ENCODE results near the gene EIF3K. TPM values are rescaled to one million over a fixed set of nuclear protein-coding genes. Genes with fewer than 3 reads are reported as not detected.

EIF3K gene
- total and polyA plus RNA-seq, 2 of the 13 experiments (the other 11 are each of a cell fraction or from before 2014, with no cell fraction given), result 179 to 258 TPM

- TF ChIP-seq PREB (CRISPR knock-in tag; IDR thresholded peaks at IDR 0.05) (no peak), TBP (CRISPR knock-in tag; IDR thresholded peaks at IDR 0.05) (no peak), TFDP2 (CRISPR knock-in tag; IDR thresholded peaks at IDR 0.05) (peak; percentile 49), ZNF350 (CRISPR knock-in tag; IDR thresholded peaks at IDR 0.05; ENCODE audit: borderline replicate concordance, low read depth) (no peak), ZFP37 (CRISPR knock-in tag; IDR thresholded peaks at IDR 0.05; ENCODE audit: borderline replicate concordance) (no peak), SOX6 (IDR thresholded peaks at IDR 0.05) (no peak), SOX6 (CRISPR knock-in tag; IDR thresholded peaks at IDR 0.05) (peak; percentile 64; the same call in 1 of the 2 replicates), ZNF33B (CRISPR knock-in tag; IDR thresholded peaks at IDR 0.05) (peak; percentile 52; the same call in 1 of the 2 replicates), ZNF274 (CRISPR knock-in tag; IDR thresholded peaks at IDR 0.05) (no peak), ZNF354B (CRISPR knock-in tag; IDR thresholded peaks at IDR 0.05) (no peak), ZNF333 (CRISPR knock-in tag; IDR thresholded peaks at IDR 0.05; ENCODE audit: borderline replicate concordance) (no peak), PRMT3 (CRISPR knock-in tag; IDR thresholded peaks at IDR 0.05; ENCODE audit: borderline replicate concordance, low read depth) (no peak), RERE (CRISPR knock-in tag; IDR thresholded peaks at IDR 0.05; ENCODE audit: low read depth) (no peak), ZNF124 (CRISPR knock-in tag; IDR thresholded peaks at IDR 0.05) (0 out of 2 replicates have a peak, but pooled peaks have one; percentile 28), TERF1 (CRISPR knock-in tag; IDR thresholded peaks at IDR 0.05) (no peak), CTCF (CRISPR knock-in tag; IDR thresholded peaks at IDR 0.05) (no peak), ZNF75D (CRISPR knock-in tag; IDR thresholded peaks at IDR 0.05; ENCODE audit: borderline replicate concordance) (no peak), NFKBIZ (CRISPR knock-in tag; IDR thresholded peaks at IDR 0.05) (no peak), ZNF143 (CRISPR knock-in tag; IDR thresholded peaks at IDR 0.05) (no peak)
Observed at GRCh38 chr19:38649305-38650171, 30.6 kb downstream of the EIF3K start (continued).

Data from HepG2 (cell line).